Neuronal stem cell (in vitro differentiated cells): Measurements from ENCODE around the gene CXCL6.

ENCODE experiments used
- DNase-seq: peaks from one replicate; pipeline ENCODE4 v3.0.0-alpha.2; 2013; ENCODE audit warnings: low spot score
- H2AFZ ChIP-seq: one replicate; pipeline ENCODE4 v1.6.1; 2013; ENCODE audit warnings: mild to moderate bottlenecking, low read length, inconsistent platforms
- H2AK5ac ChIP-seq: 2 replicates; pipeline ENCODE4 v1.6.1; 2013; ENCODE audit warnings: low read depth, mild to moderate bottlenecking, inconsistent platforms, low read length, moderate library complexity, mixed read lengths
- H2BK120ac ChIP-seq: 2 replicates; pipeline ENCODE4 v1.6.1; 2013; ENCODE audit warnings: low read depth, mild to moderate bottlenecking, inconsistent platforms, low read length, moderate library complexity, mixed read lengths
- H2BK12ac ChIP-seq: one replicate; pipeline ENCODE4 v1.6.1; 2013; ENCODE audit warnings: low read length, inconsistent platforms
- H2BK15ac ChIP-seq: 2 replicates; pipeline ENCODE4 v1.6.1; 2013; ENCODE audit warnings: mild to moderate bottlenecking, low read length, inconsistent platforms, mixed read lengths
- H2BK5ac ChIP-seq: one replicate; pipeline ENCODE4 v1.6.1; 2013; ENCODE audit warnings: inconsistent platforms, mild to moderate bottlenecking, low read length, moderate library complexity
- H3K14ac ChIP-seq: one replicate; pipeline ENCODE4 v1.6.1; 2013; ENCODE audit warnings: low read length, inconsistent platforms
- H3K18ac ChIP-seq: 2 replicates; pipeline ENCODE4 v1.6.1; 2013; ENCODE audit warnings: low read length, inconsistent platforms
- H3K23ac ChIP-seq: 2 replicates; pipeline ENCODE4 v1.6.1; 2013; ENCODE audit warnings: low read depth, mild to moderate bottlenecking, mixed read lengths, low read length, inconsistent platforms; ENCODE audit not compliant: poor library complexity
- H3K27ac ChIP-seq: replicated peaks from 3 replicates; pipeline ENCODE4 v1.5.1; 2013; ENCODE audit warnings: low read length, inconsistent platforms
- H3K27me3 ChIP-seq, 3 experiments: 2 replicates each; pipeline ENCODE4 v1.6.1; 2013; ENCODE audit warnings: low read length in 3 of 3, mild to moderate bottlenecking in 2 of 3, inconsistent platforms in 1 of 3, low read depth in 1 of 3, mixed read lengths in 1 of 3, moderate library complexity in 1 of 3; ENCODE audit not compliant: control insufficient read depth in 3 of 3, insufficient read depth in 3 of 3
- H3K36me3 ChIP-seq, 2 donors: replicated peaks in 1 of 2; 2 replicates each; pipeline ENCODE4 v1.6.1; 2013; ENCODE audit warnings: low read length in 2 of 2; ENCODE audit not compliant: control insufficient read depth in 2 of 2, insufficient read depth in 2 of 2
- H3K4ac ChIP-seq: 2 replicates; pipeline ENCODE4 v1.6.1; 2013; ENCODE audit warnings: inconsistent platforms, mild to moderate bottlenecking, low read length, moderate library complexity
- H3K4me1 ChIP-seq, 2 donors: 1 replicate in 1 of 2; 2 replicates in 1 of 2; pipeline ENCODE4 v1.6.1; 2013; ENCODE audit warnings: low read length in 2 of 2, low read depth in 1 of 2; ENCODE audit not compliant: control insufficient read depth in 2 of 2, insufficient read depth in 1 of 2
- H3K4me2 ChIP-seq: one replicate; pipeline ENCODE4 v1.6.1; 2013; ENCODE audit warnings: mild to moderate bottlenecking, low read length, inconsistent platforms; ENCODE audit not compliant: insufficient read depth, poor library complexity, severe bottlenecking
- H3K4me3 ChIP-seq, 2 donors: 2 replicates each; pipeline ENCODE4 v1.5.1; 2013; ENCODE audit warnings: low read length in 2 of 2, mild to moderate bottlenecking in 2 of 2, inconsistent platforms in 1 of 2, moderate library complexity in 1 of 2
- H3K79me1 ChIP-seq: one replicate; pipeline ENCODE4 v1.6.1; 2013; ENCODE audit warnings: low read depth, mild to moderate bottlenecking, inconsistent platforms, low read length, moderate library complexity
- H3K9ac ChIP-seq: one replicate; pipeline ENCODE4 v1.6.1; 2013; ENCODE audit warnings: mild to moderate bottlenecking, low read depth, low read length, inconsistent platforms; ENCODE audit not compliant: poor library complexity
- H3K9me3 ChIP-seq, 2 donors: replicated peaks in 1 of 2; 2 replicates each; pipeline versions ENCODE3 to v1.6.1; 2013; ENCODE audit warnings: low read length in 2 of 2, mild to moderate bottlenecking in 2 of 2, inconsistent platforms in 1 of 2, low read depth in 1 of 2, mixed read lengths in 1 of 2, moderate library complexity in 1 of 2; ENCODE audit not compliant: control insufficient read depth in 2 of 2, insufficient read depth in 1 of 2
- H4K8ac ChIP-seq: one replicate; pipeline ENCODE4 v1.6.1; 2013; ENCODE audit warnings: low read depth, mild to moderate bottlenecking, inconsistent platforms, low read length, moderate library complexity
- H4K91ac ChIP-seq: one replicate; pipeline ENCODE4 v1.6.1; 2013; ENCODE audit warnings: low read length, low read depth, mild to moderate bottlenecking, inconsistent platforms; ENCODE audit not compliant: poor library complexity
- WGBS, 2 donors: extraction: QIAGEN DNeasy Blood & Tissue Kit; methylation state at CpG; one replicate each; pipeline ENCODE4 v1.1.7; 2013; ENCODE audit warnings: missing lambda C conversion rate in 2 of 2, mixed read lengths in 1 of 2; ENCODE audit not compliant: insufficient read length in 2 of 2, insufficient replicate concordance in 1 of 2; ENCODE audit errors: extremely low coverage in 2 of 2; 5-methylcytosine and 5-hydroxymethylcytosine counted together

CXCL6 gene

GRCh38 chr4:73868206-73869129 lies 32.0 kb downstream of the CXCL6 start:
- no peak overlapping the region for H2BK5ac ChIP-seq
- no peak overlapping the region for H3K9ac ChIP-seq
- no peak overlapping the region for H3K23ac ChIP-seq
- peak overlapping the region; percentile 66 for H2AFZ ChIP-seq
- H4K91ac ChIP-seq = no peak overlapping the region
- H3K36me3 ChIP-seq = no peaks in the 10 kb centered on the region
- H3K79me1 ChIP-seq = no peaks in the 10 kb centered on the region
- H3K18ac ChIP-seq = peak overlapping the region; percentile 41
- peak overlapping the region; percentile 94 for H3K4me2 ChIP-seq
- H3K9me3 ChIP-seq = no peaks in the 10 kb centered on the region
- no peak overlapping the region for H4K8ac ChIP-seq
- H2BK12ac ChIP-seq = no peak overlapping the region
- H3K4ac ChIP-seq = no peak overlapping the region
- H3K27me3 ChIP-seq = peaks cover 0 to 21% (median 21%) of the 10 kb centered on the region in 3 experiments
- no peak overlapping the region for H3K27ac ChIP-seq
- WGBS, 2 donors = no CpG with 5 or more reads among the region's 16 CpGs
- H3K14ac ChIP-seq = no peak overlapping the region
- no peak overlapping the region for H2AK5ac ChIP-seq
- H3K4me1 ChIP-seq = no peaks in the 10 kb centered on the region
- peak overlapping the region in 1 of 2 donors; percentile 85 for H3K4me3 ChIP-seq
- peak overlapping the region; percentile 27 for H2BK15ac ChIP-seq
- peak; percentile 5 for DNase-seq
- H2BK120ac ChIP-seq = no peak overlapping the region

- Histone ChIP-seq H3K9ac (peak within 1 kb of the TSS; percentile 85), H3K4me1 (no peaks in the 10 kb centered on the region), H3K23ac (peak within 1 kb of the TSS; percentile 92), H3K18ac (peak within 1 kb of the TSS; percentile 86), H4K91ac (no peak within 1 kb of the TSS), H2BK15ac (peak within 1 kb of the TSS; percentile 27), H4K8ac (no peak within 1 kb of the TSS), H3K4me2 (peak within 1 kb of the TSS; percentile 94), H3K14ac (peak within 1 kb of the TSS; percentile 43), H2AFZ (peak within 1 kb of the TSS; percentile 66), H3K27ac (no peak within 1 kb of the TSS), H2BK12ac (no peak within 1 kb of the TSS), H2BK120ac (no peak within 1 kb of the TSS), H3K79me1 (no peaks in the 10 kb centered on the region), H3K4me3 (peak within 1 kb of the TSS in 1 of 2 donors; percentile 85), H3K9me3 (no peaks in the 10 kb centered on the region), H3K27me3 (peaks cover 0 to 21% (median 21%) of the 10 kb centered on the region in 3 experiments), H3K36me3 (no peaks in the 10 kb centered on the region), H2AK5ac (no peak within 1 kb of the TSS), H2BK5ac (no peak within 1 kb of the TSS), H3K4ac (no peak within 1 kb of the TSS)
- no CpG with 5 or more reads among the region's 61 CpGs for WGBS, 2 donors
- peak; percentile 14 for DNase-seq
These were observed 32.9 kb downstream of the CXCL6 start, which contains the start of gene CXCL1 for GRCh38 chr4:73869130-73870055. TSS of gene CXCL1 (plus strand) at chr4:73869393. CDS start at chr4:73869471, 78 bp downstream.

- Histone ChIP-seq H3K79me1 (no peaks in the 10 kb centered on the region), H3K9ac (no peak overlapping the region), H3K36me3 (no peaks in the 10 kb centered on the region), H3K14ac (no peak overlapping the region), H3K9me3 (no peaks in the 10 kb centered on the region), H3K27ac (no peak overlapping the region), H4K91ac (no peak overlapping the region), H4K8ac (no peak overlapping the region), H3K18ac (no peak overlapping the region), H2BK12ac (no peak overlapping the region), H2AK5ac (no peak overlapping the region), H3K4me1 (no peaks in the 10 kb centered on the region), H2BK120ac (no peak overlapping the region), H3K23ac (no peak overlapping the region), H2AFZ (no peak overlapping the region), H3K4me3 (no peak overlapping the region), H2BK15ac (no peak overlapping the region), H3K27me3 (peaks cover 0 to 21% (median 21%) of the 10 kb centered on the region in 3 experiments), H3K4ac (no peak overlapping the region), H3K4me2 (no peak overlapping the region), H2BK5ac (no peak overlapping the region)
- no CpG with 5 or more reads among the region's 3 CpGs for WGBS, 2 donors
- DNase-seq = no peak
These were observed 33.8 kb downstream of the CXCL6 start for GRCh38 chr4:73870260-73870659.
